HG03135 (cell line): ENCODE measurements around the gene ARL6IP1.
"Not testable (repeated sequence)": the region's sequence is repeated elsewhere in the genome, so short reads cannot be mapped to it uniquely, and the experiment has no call there.

Experiments used
- ATAC-seq: cut with Tn5 transposase; IDR thresholded peaks from one replicate; pipeline ENCODE4 v1.9.1; 2021; ENCODE audit warnings: mild to moderate bottlenecking, moderate library complexity; ENCODE audit not compliant: unreplicated experiment

Gene ARL6IP1

DNA sequence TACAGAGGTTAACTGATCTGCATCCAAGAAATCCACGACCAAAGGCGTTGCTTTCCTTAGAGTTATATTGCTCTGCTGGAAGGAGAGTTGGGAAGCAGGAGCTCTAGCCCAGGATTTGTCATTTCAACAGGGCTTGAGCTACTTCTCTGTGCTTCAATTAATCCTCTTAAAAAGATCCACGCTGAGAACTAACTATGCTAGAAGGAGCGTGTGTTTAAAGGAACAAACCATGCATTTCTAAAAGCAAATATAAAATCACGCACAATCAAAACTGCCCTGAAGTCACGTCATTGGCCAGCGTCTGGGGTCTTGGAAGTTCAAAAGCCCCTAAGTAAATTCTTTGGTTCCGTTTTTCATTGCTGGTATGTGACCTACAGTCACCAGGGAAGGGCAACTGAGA is 1.1 kb downstream of the ARL6IP1 start:
- no peak for ATAC-seq

DNA sequence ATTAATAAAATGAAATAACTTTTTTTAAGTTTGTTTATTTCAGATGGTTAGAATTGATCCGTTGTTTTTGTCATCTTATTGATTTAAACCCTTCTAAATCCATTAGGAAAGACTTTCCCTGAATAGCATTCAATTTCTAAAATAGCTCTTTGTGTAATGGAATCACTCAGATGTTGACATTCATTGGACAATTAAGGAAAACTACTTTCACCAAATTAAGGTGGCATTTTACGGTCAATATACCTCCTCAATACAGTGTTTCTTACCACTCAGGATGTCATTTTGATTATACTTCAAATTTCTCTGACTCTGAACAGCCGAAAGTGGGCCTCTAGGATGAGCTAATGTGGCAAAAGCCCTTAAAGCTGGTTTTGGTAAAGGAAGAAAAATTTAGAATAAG is 1.8 kb downstream of the ARL6IP1 start:
- ATAC-seq: no peak

DNA sequence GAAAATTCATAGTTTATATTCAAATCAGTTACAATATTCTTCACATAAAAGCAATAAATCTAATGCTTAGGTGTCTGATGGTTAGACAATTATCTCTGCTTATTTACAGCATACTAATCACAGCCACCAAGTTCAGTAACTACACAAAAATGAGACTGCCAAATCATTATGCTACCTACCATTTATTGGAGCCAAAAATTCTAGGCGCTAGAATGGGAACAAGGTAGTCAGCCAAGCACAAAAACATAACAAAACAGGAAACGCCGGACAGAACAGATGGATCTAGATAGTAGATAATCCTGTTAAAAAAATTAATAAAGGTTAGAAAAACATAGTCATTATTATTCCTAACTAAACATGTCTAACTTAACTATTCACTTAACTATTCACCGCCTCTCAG is 3.6 kb downstream of the ARL6IP1 start:
- no peak for ATAC-seq

DNA sequence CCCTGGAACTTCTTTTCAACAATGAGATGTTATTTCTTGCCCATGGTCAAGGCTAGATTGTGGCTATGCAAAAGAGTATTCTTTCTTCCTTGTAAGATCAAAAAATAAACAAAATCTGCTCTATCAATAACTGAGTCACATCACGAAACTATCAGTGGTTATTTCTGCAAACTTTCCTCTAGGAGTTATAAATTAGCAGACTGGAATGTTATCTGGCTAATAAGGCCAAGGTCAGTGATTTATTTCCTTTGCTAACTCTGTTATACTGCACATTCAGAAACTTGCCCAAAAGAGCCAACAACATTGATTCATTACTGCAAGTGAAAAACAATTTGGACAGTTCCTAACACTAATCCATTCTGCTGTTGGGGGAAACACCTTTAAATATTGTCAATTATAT is 5.0 kb downstream of the ARL6IP1 start:
- ATAC-seq: no peak

DNA sequence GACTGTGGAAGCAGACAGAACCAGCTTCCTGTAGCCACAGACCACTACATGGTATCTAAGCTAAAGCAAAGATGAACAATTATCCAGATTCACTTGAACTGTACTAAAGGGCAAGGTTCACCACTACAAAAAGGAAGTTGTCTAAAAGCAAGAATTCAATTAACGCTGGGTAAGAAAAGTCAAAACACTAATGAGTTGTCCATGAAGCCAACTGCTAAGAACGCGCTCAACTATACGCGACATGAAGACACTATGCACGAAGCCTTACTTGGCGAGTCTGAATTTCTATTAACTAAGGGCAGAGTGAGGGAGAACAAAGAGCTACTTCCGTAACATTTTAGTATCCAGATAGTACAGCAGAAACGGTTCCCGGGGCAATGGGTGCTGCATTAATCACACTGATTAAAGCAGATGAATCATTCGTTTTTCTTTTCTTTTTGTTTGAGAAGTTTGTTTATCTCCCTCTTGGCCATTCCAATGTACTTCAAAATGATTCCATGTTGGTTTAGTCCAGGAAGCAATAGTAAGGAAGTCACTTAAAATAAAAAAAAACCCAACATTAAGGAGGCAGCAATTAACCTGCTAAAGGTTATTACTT is 8.4 kb downstream of the ARL6IP1 start:
- no peak for ATAC-seq

DNA sequence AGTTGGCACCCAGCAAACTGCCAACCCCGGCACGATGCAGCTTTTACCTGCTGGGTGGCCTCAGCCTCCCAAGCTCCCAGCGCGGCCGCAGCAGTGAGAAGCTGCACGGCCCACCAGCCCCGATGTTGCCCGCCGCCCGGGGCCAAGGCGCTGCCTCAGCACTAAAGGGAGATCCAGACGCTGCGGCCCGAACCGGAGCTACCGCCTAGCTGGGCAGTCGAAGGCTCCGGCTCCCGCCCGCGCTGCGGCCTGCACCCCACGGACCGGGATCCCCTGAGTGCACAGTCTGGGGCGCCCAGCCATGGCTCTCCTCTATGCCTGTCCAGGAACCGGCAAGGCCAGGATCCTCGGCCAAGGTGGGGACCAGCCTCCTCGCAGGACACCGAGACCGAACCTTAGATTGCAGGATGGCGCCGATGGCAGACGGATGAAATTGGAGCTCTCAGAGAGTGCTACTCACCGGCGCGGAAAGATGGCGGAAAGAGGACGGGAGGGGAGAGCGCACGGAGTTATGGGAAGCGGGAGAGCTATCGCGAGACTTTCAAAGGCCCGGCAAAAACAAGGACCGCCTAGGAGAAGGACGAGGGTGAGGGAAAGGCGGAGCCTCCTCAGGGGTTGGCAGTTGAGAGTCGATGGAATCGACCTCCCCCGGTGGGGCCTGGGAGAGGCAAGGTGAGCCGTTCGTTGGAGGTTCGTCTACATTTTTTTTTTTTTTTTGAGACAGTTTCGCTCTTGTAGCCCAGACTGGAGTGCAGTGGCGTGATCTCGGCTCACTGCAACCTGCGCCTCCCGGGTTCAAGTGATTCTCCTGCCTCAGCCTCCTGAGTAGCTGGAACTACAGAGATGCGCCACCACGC is 11.3 kb downstream of the ARL6IP1 start, which contains the start of gene RPS15A:
Gene RPS15A, minus strand, starts transcription at position 485 of the 857 bp plus-strand sequence. CDS start 1,221 bp downstream, outside the sequence.
- ATAC-seq: peak; percentile 81

DNA sequence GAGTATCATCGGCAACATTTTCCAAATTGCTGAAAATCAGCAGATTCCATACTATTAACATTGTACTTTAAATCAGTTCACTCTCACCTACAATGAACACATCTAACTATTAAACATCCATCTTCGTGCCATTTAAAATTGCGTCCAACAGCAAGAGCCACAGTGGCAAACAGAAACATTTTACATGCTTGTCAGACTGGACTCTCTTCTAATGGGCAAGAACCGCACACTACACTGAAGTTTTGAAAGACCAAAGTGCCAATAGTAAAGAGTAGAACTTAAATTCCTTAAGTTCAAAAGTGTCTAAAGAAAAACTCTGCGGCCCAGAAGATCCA is 11.9 kb downstream of the ARL6IP1 start:
- no peak for ATAC-seq

DNA sequence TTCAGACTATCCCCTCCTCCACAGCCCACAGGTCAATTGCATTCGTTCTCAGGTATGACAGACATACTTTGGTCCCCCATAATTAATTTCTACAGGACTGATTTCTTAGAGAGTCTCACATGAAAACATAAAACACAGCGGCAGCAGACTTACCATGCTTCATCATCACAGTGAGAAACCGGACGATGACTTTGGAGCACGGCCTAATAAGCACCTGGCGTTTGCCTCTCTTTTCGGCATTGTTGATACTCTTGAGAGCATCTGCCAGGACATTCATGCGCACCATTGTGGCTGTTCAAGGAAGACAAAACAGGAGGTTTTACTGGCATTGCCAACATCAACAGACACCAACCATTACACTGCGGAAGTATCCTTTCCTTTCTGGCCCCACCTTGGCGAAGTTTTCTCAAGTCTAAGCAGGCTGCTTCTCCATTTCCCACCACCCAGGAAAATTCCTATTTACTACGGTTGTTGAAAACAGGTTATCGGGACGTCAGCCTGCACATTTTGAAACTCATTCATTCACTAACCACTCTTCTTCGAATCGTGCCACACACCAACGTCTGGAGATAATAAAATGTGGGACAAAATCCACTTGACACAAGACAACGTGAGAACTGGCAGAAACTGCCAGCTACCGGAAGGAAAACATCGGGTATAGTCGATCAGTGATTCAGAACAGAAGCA is 12.4 kb downstream of the ARL6IP1 start:
- no peak for ATAC-seq

DNA sequence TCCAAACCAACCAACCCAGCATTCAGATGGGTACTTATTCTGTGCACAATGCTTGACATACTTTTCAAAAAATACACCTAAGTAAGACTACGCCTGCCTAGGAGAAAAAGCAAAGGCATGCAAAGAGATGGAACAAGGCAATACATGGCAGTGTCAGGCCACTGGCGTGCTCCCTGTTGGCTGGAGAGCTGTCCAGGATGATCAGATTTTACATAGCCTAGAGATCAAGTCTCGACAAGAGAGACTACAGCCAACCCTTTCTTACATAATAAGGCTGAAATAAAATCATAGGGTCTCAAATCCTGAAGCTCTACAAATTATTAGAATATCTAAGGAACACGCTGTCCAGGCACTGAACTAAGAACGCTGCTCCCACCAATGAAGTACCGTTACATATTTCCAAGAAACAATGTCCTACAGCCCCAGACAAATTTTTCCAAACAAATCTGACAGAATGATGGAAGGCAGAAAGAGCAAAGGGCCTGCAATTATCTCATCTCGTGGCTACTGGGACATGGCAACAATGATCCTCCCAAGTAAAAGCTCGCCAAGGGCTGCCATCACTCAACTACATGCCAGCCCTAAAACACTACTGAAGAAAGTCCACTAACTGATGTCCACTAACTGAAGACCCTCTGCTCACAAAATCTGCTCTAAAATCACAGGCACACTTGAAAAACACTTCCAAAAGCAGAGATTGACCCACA is 16.3 kb downstream of the ARL6IP1 start:
- no peak for ATAC-seq

DNA sequence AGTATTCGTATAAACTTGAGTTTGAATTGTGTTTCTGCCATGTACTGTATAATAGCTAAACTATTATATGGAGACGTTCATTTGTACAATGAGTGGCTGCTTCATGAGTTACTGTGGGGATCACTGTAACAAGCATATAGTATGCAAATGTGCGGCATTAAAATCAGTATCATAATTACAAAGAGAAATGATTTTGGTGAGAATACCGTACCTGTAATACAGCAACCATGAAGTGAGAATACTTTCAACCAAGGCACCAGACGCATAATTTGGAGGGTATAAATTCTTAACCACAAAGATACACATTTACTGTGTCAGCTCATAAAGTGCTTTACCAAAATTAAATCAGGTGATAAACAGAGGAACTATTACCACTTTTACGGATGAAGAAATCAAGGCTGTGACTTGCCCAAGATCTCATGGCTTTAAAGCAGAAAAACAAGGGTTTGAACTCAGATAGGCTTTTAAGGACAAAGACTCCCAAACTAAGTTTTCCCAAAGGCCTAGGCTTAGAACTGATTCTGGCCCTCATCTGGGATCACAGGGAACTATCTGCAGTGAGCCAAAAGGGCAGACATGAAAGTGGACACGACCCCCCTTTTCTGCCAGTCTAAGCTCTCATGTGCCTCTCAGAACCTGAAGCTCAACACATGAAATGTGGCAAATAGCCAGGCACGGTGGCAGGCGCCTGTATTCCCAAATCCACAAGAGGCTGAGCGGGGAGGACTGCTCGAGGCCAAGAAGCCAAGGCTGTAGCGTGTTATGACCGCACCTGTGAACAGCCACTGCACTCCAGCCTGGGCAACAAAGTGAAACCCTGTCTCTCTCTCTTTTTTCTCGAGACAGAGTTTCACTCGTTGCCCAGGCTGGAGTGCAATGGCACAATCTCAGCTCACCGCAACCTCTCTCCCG is 17.7 kb downstream of the ARL6IP1 start:
- no peak for ATAC-seq

DNA sequence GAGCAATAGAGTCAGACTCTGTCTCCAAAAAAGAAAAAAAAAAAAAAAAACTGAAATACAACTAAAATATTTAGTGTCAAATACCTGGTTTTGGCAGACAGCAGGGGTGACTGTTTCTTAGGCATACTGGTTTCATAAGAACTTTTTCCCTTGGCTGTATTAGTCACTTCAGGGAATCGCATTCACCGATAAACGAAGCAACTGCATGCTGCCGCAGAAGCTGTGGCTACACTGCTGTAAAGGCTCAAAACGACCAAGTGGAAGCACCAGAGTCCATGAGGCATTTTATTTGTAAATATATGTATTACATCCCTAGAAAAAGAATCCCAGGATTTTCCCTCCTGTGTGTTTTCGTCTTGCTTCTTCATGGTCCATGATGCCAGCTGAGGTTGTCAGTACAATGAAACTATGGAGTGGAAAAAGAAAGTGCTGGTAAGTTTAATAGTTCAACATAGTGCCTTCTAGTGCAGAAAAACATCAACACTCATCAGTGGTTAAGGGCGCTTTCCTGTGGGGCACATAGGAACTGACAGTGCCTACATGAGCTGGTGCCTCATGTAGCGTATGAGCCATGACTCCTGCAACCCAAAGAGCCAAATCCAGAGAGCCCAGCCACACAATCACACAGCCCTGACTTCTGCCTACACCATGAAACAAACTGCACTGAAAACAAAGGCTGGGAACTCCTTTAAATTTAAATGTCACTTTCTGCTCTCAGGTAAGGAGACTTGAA is 18.5 kb downstream of the ARL6IP1 start:
- ATAC-seq: no peak

DNA sequence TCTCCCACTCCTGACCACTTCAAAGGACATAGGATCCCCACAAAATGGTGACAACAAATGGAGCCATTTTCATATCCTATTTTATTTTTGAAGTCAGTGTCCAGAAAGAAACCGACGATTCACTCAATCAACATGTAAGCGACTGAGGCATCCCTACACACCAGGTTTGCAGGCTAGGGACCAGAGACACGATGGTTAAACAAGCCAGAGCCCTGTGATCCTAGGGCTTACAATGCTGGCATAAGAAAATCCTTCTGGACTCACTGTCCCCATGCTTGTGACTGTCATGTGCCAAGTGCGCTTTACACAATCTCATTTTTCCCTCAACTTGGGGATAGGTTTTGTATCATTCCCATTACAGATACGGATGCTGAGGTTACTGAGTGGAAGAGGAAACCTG is 20.1 kb downstream of the ARL6IP1 start:
- ATAC-seq: not testable (repeated sequence)

DNA sequence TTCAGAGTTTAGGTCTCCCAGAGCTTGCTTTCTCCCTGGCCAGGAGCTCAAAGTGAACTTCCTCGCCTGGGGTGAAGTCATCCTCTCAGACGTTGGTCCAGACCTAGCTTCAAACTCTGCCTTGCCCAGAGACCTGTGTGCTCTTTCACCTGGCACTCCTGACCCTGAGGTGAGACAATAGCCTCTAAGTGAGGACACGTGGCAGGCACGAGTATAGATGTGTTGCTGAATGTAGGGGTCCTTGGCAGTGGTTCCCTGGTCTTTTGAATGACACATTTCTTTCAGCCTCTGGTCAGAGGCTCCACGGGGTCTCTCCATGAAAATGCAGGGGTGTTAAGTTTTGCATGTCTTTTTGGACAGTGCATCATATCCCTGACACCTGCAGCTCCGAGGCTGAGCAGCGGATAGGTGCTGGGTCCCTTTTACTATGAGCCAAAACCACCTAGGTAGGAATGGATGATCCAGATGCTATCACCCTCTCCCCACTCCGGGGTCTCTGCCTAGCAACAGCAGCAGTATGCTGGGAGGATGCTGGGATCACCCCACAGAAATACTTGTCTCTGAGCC is 20.8 kb downstream of the ARL6IP1 start:
- ATAC-seq: not testable (repeated sequence)

DNA sequence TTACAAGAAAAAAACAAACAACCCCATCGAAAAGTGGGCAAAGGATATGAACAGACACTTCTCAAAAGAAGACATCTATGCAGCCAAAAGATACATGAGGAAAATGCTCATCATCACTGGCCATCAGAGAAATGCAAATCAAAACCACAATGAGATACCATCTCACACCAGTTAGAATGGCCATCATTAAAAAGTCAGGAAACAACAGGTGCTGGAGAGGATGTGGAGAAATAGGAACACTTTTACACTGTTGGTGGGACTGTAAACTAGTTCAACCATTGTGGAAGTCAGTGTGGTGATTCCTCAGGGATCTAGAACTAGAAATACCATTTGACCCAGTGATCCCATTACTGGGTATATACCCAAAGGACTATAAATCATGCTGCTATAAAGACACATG is 23.7 kb downstream of the ARL6IP1 start:
- ATAC-seq: not testable (repeated sequence)

DNA sequence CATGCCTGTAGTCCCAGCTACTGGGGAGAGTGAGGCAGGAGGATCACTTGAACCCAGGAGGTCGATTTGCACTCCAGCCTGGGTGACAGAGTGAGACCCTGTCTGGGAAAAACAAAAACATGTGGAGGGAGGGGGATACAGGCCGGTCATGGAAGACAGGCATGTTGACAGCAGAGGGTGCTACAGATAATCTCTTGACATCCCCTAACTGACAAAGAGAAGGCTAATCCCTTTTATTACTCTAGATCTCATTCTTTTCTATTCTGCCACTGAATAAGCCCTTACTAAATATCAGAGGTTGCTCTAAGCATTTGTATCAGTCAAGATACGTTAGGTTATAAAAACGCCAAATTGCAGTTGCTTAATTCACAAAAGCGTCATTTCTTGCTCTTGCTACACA is 25.0 kb downstream of the ARL6IP1 start:
- ATAC-seq: not testable (repeated sequence)

DNA sequence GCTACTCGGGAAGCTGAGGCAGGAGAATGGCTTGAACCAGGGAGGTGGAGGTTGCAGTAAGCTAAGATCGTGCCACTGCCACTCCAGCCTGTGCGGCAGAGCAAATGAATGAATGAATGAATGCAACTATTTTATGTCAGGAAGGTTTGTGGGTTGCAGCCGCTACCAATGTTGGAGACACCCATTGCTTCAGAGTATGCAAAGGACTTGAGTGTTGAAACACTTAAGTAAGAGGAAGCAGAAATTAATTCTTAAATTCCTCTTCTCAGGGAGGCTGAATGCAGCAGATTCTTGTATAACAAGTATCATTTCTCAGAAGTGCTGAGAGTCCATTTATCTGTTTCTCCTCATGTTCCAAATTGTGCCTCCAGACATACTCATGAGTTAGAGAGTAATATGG is 26.7 kb downstream of the ARL6IP1 start:
- not testable (repeated sequence) for ATAC-seq

DNA sequence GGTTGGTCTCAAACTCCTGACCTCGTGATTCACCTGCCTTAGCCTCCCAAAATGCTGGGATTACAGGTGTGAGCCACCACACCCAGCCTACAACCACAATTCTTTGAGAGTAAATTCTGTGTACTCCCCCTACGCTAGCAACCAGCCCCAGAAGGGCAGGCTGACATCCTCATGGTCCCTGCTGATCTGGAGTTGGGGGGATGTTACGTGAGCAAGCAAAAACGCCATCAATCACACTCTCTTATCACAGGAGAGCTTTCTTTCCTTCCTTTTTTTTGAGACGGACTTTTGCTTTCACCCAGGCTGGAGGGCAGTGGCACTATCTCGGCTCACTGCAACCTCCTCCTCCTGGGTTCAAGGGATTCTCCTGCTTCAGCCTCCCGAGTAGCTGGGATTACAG is 29.2 kb downstream of the ARL6IP1 start:
- not testable (repeated sequence) for ATAC-seq

DNA sequence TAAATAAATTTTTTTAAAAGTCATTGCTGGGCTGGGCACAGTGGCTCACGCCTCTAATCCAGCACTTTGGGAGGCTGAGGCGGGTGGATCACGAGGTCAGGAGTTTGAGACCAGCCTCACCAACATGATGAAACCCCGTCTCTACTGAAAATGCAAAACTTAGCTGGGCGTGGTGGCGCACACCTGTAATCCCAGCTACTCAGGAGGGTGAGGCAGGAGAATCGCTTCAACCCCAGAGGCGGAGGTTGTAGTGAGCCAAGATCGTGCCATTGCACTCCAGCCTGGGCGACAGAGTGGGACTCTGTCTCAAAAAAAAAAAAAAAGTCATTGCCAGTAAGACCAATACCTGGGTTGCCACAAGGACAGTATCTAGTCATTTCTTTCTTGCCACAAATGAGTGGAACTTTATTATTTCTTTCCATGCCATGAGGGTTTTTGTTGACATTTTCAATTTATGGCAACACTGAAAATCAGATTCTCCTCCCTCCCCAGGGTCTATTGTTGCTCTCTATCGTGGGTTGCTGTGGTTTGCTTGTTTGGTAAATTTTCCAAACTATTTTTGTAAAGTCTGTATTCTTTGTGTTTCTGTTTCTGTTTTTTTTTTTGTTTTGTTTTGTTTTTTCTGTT is 30.9 kb downstream of the ARL6IP1 start:
- not testable (repeated sequence) for ATAC-seq

DNA sequence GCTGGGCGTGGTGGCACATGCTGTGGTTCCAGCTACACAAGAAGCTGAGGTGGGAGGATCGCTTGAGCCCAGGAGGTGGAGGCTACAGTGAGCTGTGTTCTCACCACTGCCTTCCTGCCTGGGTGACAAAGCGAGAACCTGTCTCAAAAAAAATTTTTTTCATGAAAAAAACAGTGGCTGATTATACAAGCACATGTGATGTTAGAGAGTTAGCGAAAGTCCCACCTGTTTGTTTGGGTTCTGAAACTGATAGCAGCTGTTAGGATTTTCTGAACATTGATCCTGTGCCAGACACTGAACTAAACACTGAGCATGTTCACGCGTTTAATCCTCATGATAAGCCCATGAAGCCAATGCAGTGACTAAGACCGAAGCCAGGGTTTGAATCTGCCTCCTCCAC is 34.1 kb downstream of the ARL6IP1 start:
- peak; percentile 57 for ATAC-seq
